Testis (tissue), 3 donors: ENCODE measurements around the gene KL. TPM values are rescaled to one million over a fixed set of nuclear protein-coding genes. Genes with fewer than 3 reads are reported as not detected.

Experiments used
- DNase-seq: peaks from one replicate; pipeline ENCODE4 v3.0.0-alpha.2; 2019
- H3K27ac ChIP-seq, 2 donors: fragments of 200-600 bp; sonication (generic); one replicate each; pipeline ENCODE4 v1.5.1; 2019
- H3K27me3 ChIP-seq: fragments of 200-600 bp; sonication (generic); one replicate; pipeline ENCODE4 v1.5.1; 2019
- H3K36me3 ChIP-seq: fragments of 200-600 bp; sonication (generic); one replicate; pipeline ENCODE4 v1.5.1; 2017; ENCODE audit warnings: low read depth; ENCODE audit errors: missing control alignments
- H3K4me1 ChIP-seq: fragments of 200-600 bp; sonication (generic); one replicate; pipeline ENCODE4 v1.5.1; 2019
- H3K4me3 ChIP-seq, 2 donors: fragments of 200-600 bp; sonication (generic); one replicate each; pipeline ENCODE4 v1.5.1; 2017 to 2019
- H3K9me3 ChIP-seq: fragments of 200-600 bp; sonication (generic); one replicate; pipeline ENCODE4 v1.5.1; 2017
- CTCF ChIP-seq, 3 experiments: fragments of 450-650 bp in 2 of 3; fragments of 200-600 bp in 1 of 3; sonication (generic) in 1 of 3; IDR thresholded peaks; one replicate each; pipeline ENCODE4 v1.5.1; 2016 to 2019; ENCODE audit warnings: antibody characterized with exemption in 3 of 3, mild to moderate bottlenecking in 2 of 3, moderate library complexity in 1 of 3
- POLR2A ChIP-seq: fragments of 450-650 bp; IDR thresholded peaks from one replicate; pipeline ENCODE4 v1.6.1; 2017; ENCODE audit warnings: antibody characterized with exemption, mild to moderate bottlenecking, moderate library complexity
- WGBS, 2 donors: methylation state at CpG; one replicate each; pipeline ENCODE4 v1.1.5; 2018; 5-methylcytosine and 5-hydroxymethylcytosine counted together
- intact Hi-C: fragments of 100-400 bp; cut with DNase I; formaldehyde crosslinking; loops from one replicate; pipeline ENCODE4 v1.15.1; 2023; ENCODE audit warnings: low total_unique reads
- polyA plus RNA-seq: library from polyadenylated mRNA; stranded (reverse); fragments of 350-450 nt; fragmentation: Illumina TruSeq; extraction: RNeasy Lipid Tissue Mini Kit (QIAGEN cat#74804); gene quantifications from one replicate; pipeline ENCODE4 v1.2.3, GENCODE V29; 2014; ENCODE audit warnings: low read depth, low replicate concordance; ENCODE audit not compliant: insufficient read depth
- total RNA-seq, 2 donors: library from RNA; depleted of rRNA; stranded (reverse); fragments of >200 nt; gene quantifications; one replicate each; pipeline ENCODE4 v1.2.3, GENCODE V29; 2016

The KL gene
- total and polyA plus RNA-seq, 3 donors from 2014 or later, result 0.81 to 1.6 (median 1.1) TPM

- Histone ChIP-seq H3K27ac (no peak overlapping the region), H3K4me1 (no peaks in the 10 kb centered on the region), H3K36me3 (no peaks in the 10 kb centered on the region), H3K9me3 (no peaks in the 10 kb centered on the region), H3K4me3 (no peak overlapping the region), H3K27me3 (no peaks in the 10 kb centered on the region)
- no peak for DNase-seq
- TF ChIP-seq POLR2A (no peak), CTCF (IDR thresholded peaks at IDR 0.05) (no peak)
- intact Hi-C loops, result no loop called here
- 64 to 69% methylated on average over 9 of the region's 9 CpGs for whole genome bisulfite sequencing, 2 donors
Measured at GRCh38 chr13:33026489-33027152, 10.4 kb downstream of the KL start.

DNA sequence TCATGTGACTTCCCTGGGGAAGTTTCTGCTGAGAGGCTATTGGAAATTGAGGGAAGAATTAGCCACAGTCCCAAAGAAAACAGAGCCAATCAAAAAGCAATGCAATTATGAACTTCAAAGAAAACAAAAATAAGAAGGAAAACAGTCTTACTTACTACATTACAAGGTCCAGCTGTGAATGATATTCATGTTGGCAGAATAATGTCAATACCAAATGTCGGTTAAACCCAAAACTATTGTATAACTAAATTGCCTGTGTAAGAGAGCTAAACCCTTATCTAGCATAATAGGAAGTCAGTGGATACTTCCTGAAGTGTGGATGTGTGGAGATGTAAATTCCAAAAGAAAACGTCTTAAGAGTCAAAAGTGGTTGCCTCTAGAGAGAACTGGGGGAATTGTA lies 12.4 kb downstream of the KL start:
- no peak overlapping the region for H3K4me3 ChIP-seq
- no peak for DNase-seq
- H3K9me3 ChIP-seq, result no peaks in the 10 kb centered on the region
- H3K4me1 ChIP-seq, result no peaks in the 10 kb centered on the region
- TF ChIP-seq POLR2A (no peak), CTCF (IDR thresholded peaks at IDR 0.05) (no peak)
- H3K27ac ChIP-seq, result no peak overlapping the region
- no peaks in the 10 kb centered on the region for H3K36me3 ChIP-seq
- intact Hi-C loops, result no loop called here
- 69 to 81% methylated on average over 2 of the region's 2 CpGs for WGBS, 2 donors
- no peaks in the 10 kb centered on the region for H3K27me3 ChIP-seq

DNA sequence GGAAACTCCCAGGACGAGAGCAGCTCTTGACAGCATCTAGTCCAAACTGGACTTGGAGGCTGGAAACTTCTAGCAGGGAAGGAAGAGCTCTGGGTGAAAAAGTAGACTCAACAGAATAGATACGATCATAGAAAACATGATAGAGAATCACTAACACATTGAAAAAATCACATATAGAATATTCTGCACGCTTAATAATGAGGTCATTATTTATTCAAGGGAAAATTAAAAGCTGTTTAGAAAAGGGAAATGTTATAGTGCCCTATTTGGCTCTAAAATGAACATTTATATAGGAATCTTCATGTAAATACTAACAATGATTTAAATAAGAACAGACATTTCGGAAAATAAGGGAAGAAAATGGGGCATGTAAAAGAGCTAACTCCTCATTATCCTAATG lies 15.1 kb downstream of the KL start:
- Histone ChIP-seq H3K4me3 (no peak overlapping the region), H3K36me3 (no peaks in the 10 kb centered on the region), H3K27me3 (no peaks in the 10 kb centered on the region), H3K9me3 (no peaks in the 10 kb centered on the region), H3K27ac (no peak overlapping the region), H3K4me1 (no peaks in the 10 kb centered on the region)
- no peak for TF ChIP-seq CTCF (IDR thresholded peaks at IDR 0.05)
- TF ChIP-seq POLR2A, result no peak
- intact Hi-C loops, result no loop called here
- 92 to 96% methylated on average over 4 of the region's 4 CpGs for WGBS, 2 donors
- DNase-seq, result no peak

- Histone ChIP-seq H3K4me3 (no peak overlapping the region), H3K9me3 (no peaks in the 10 kb centered on the region), H3K36me3 (no peaks in the 10 kb centered on the region), H3K27me3 (no peaks in the 10 kb centered on the region), H3K27ac (no peak overlapping the region), H3K4me1 (no peaks in the 10 kb centered on the region)
- DNase-seq, result no peak
- no peak for TF ChIP-seq CTCF (IDR thresholded peaks at IDR 0.05)
- intact Hi-C loops, result no loop called here
- 59 to 67% methylated on average over 12 of the region's 12 CpGs for WGBS, 2 donors
Measured at GRCh38 chr13:33032037-33032625, 15.9 kb downstream of the KL start.
